Body of pancreas (tissue), 4 donors: ENCODE data around the gene RBM38. TPM values are rescaled to one million over a fixed set of nuclear protein-coding genes. Genes with fewer than 3 reads are reported as not detected.

Source experiments
- ATAC-seq: fragments of 150-250 bp; one replicate; pipeline ENCODE4 v1.9.1; 2016
- DNase-seq, 4 donors: peaks; one replicate each; pipeline ENCODE4 v3.0.0-alpha.2; 2019
- H3K27ac ChIP-seq, 4 donors: fragments of 200-600 bp; sonication (generic); 1 replicate in 3 of 4; 2 replicates in 1 of 4; pipeline versions ENCODE4 v1.5.1 to v1.6.1; 2016 to 2019; ENCODE audit warnings: mild to moderate bottlenecking in 1 of 4, mixed read lengths in 1 of 4, moderate library complexity in 1 of 4
- H3K27me3 ChIP-seq, 2 donors: fragments of 200-600 bp; sonication (generic); one replicate each; pipeline ENCODE4 v1.6.0; 2016; ENCODE audit warnings: mild to moderate bottlenecking in 1 of 2
- H3K36me3 ChIP-seq, 2 donors: fragments of 200-600 bp; sonication (generic); replicated peaks in 1 of 2; 2 replicates each; pipeline ENCODE4 v1.5.1; 2016; ENCODE audit warnings: low read depth in 2 of 2; ENCODE audit not compliant: insufficient read depth in 1 of 2
- H3K4me1 ChIP-seq: fragments of 200-600 bp; sonication (generic); one replicate; pipeline ENCODE4 v1.6.0; 2016
- H3K4me3 ChIP-seq, 2 donors: fragments of 200-600 bp; sonication (generic); 1 replicate in 1 of 2; 2 replicates in 1 of 2; pipeline ENCODE4 v1.5.1; 2016 to 2019
- H3K9me3 ChIP-seq, 3 donors: fragments of 200-600 bp; sonication (generic); 1 replicate in 2 of 3; 2 replicates in 1 of 3; pipeline ENCODE4 v1.5.1; 2016
- CTCF ChIP-seq, 7 experiments: fragments of 450-650 bp in 4 of 7; fragments of 200-600 bp in 3 of 7; sonication (generic) in 3 of 7; IDR thresholded peaks; one replicate each; pipeline ENCODE4 v1.5.1; 2016 to 2019; ENCODE audit warnings: antibody characterized with exemption in 7 of 7
- POLR2A ChIP-seq, 3 donors: fragments of 450-650 bp; IDR thresholded peaks; one replicate each; pipeline ENCODE4 v1.6.1; 2016; ENCODE audit warnings: antibody characterized with exemption in 3 of 3, mild to moderate bottlenecking in 2 of 3
- WGBS, 2 donors: methylation state at CpG; one replicate each; pipeline ENCODE4 v1.1.5; 2017; 5-methylcytosine and 5-hydroxymethylcytosine counted together
- intact Hi-C: fragments of 100-400 bp; cut with DNase I; formaldehyde crosslinking; loops from one replicate; pipeline ENCODE4 v1.15.1; 2023
- total RNA-seq, 2 donors: library from RNA; depleted of rRNA; stranded (reverse); fragments of >200 nt; gene quantifications; one replicate each; pipeline ENCODE4 v1.1.0, GENCODE V29; 2016

Gene RBM38
- total RNA-seq, 2 donors from 2014 or later: 5.6 to 12.7 TPM

GRCh38 chr20:57451431-57451794, 60.2 kb downstream of the RBM38 start:
- no peaks in the 10 kb centered on the region for H3K27me3 ChIP-seq
- DNase-seq (no peak), ATAC-seq (no peak)
- intact Hi-C loops: no loop called here
- no peaks in the 10 kb centered on the region for H3K4me1 ChIP-seq
- no peaks in the 10 kb centered on the region for H3K9me3 ChIP-seq
- no peaks in the 10 kb centered on the region for H3K36me3 ChIP-seq
- 70 to 76% methylated on average over 4 to 7 of the region's 7 CpGs for WGBS, 2 donors
- H3K27ac ChIP-seq: no peak overlapping the region
- TF ChIP-seq POLR2A (IDR thresholded peaks at IDR 0.05) (no peak), CTCF (IDR thresholded peaks at IDR 0.05) (no peak)
- no peak overlapping the region for H3K4me3 ChIP-seq

GRCh38 chr20:57451795-57452661, 60.8 kb downstream of the RBM38 start:
- no peak for DNase-seq
- no peak for ATAC-seq
- no peaks in the 10 kb centered on the region for H3K36me3 ChIP-seq

GRCh38 chr20:57455386-57455785, 64.2 kb downstream of the RBM38 start:
- DNase-seq: no peak
- intact Hi-C loops: no loop called here

More at GRCh38 chr20:57451795-57452661, 60.8 kb downstream of the RBM38 start:
- H3K27ac ChIP-seq: no peak overlapping the region
- 72 to 86% methylated on average over 18 to 21 of the region's 21 CpGs for WGBS, 2 donors
- intact Hi-C loops: no loop called here
- no peaks in the 10 kb centered on the region for H3K4me1 ChIP-seq
- no peak for TF ChIP-seq CTCF (IDR thresholded peaks at IDR 0.05)
- TF ChIP-seq POLR2A (IDR thresholded peaks at IDR 0.05): no peak
- H3K4me3 ChIP-seq: no peak overlapping the region
- no peaks in the 10 kb centered on the region for H3K9me3 ChIP-seq
- no peaks in the 10 kb centered on the region for H3K27me3 ChIP-seq

GRCh38 chr20:57456116-57456515, 64.9 kb downstream of the RBM38 start:
- no peaks in the 10 kb centered on the region for H3K27me3 ChIP-seq
- H3K4me3 ChIP-seq: no peak overlapping the region
- no peaks in the 10 kb centered on the region for H3K4me1 ChIP-seq
- WGBS, 2 donors: 80 to 93% methylated on average over 12 to 13 of the region's 13 CpGs
- intact Hi-C loops: no loop called here
- TF ChIP-seq POLR2A (IDR thresholded peaks at IDR 0.05): no peak
- no peak for TF ChIP-seq CTCF (IDR thresholded peaks at IDR 0.05)
- no peak overlapping the region for H3K27ac ChIP-seq
- no peaks in the 10 kb centered on the region for H3K36me3 ChIP-seq
- no peaks in the 10 kb centered on the region for H3K9me3 ChIP-seq
- no peak for ATAC-seq
- no peak for DNase-seq

More at GRCh38 chr20:57455386-57455785, 64.2 kb downstream of the RBM38 start:
- TF ChIP-seq CTCF (IDR thresholded peaks at IDR 0.05): no peak
- TF ChIP-seq POLR2A (IDR thresholded peaks at IDR 0.05): no peak
- H3K36me3 ChIP-seq: no peaks in the 10 kb centered on the region
- no peaks in the 10 kb centered on the region for H3K9me3 ChIP-seq
- no peak overlapping the region for H3K4me3 ChIP-seq
- no peak for ATAC-seq
- H3K4me1 ChIP-seq: no peaks in the 10 kb centered on the region
- no peak overlapping the region for H3K27ac ChIP-seq
- 65 to 72% methylated on average over 3 of the region's 3 CpGs for WGBS, 2 donors
- H3K27me3 ChIP-seq: no peaks in the 10 kb centered on the region
